ENCODE measurements around the gene ZMYM3. TPM values are rescaled to one million over a fixed set of nuclear protein-coding genes. Genes with fewer than 3 reads are reported as not detected.
A peak's percentile ranks its signal among the peaks of the same experiment; 100 is the strongest.

The ZMYM3 gene
- polyA plus RNA-seq, 2 of the 4 experiments (the other 2 are of a cell fraction) = 18.8 to 19.1 TPM

DNA sequence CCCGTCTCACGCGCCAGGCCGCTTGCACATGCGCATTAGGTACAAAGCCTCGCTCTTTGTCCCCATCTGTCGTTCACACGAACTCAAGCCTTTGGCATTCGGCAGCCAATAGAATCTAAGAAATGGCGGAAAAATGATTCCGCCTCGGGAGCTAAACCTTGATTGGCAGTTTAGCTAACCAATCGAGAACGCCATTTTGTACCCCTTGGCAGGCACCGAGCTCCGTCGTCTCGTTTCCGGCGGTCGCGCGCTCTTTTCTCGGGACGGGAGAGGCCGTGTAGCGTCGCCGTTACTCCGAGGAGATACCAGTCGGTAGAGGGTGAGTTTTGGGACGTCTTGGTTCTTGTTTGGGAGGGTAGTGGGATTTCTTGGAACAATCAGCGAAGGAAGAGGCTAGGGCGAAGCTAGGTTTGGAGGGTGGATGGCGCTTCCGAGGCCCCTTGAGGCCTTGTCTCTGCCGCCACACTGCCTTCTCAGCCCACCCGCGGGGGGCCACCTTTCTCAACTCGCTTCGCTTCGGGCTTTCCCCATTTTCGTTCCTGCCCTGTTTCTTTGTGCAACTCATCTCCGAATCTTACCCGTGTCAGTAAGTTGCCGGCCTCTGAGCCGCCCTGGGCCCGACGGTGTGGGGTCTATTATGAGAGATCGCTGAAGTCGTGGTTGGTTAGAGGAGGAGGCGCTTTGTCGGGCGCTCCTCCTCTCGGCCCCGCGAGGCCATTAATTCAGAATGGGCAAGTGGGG lies 29.6 kb upstream of the ZMYM3 start, which contains the start of gene NONO:
TSS of gene NONO (plus strand) at position 233 of the 741 bp plus-strand sequence. CDS start 7,003 bp downstream, outside the sequence.
- H3K9me3 ChIP-seq = no peaks in the 10 kb centered on the region
- 1% methylated on average over 39 of the region's 57 CpGs for WGBS (ENCODE audit: missing lambda C conversion rate)
- no peak for TF ChIP-seq ZC3H11A (IDR thresholded peaks at IDR 0.05)
- TF ChIP-seq JUN (IDR thresholded peaks at IDR 0.05) = peak; percentile 74 to 75; a peak in 3 of 5 replicates
- TF ChIP-seq, protein P1, sequence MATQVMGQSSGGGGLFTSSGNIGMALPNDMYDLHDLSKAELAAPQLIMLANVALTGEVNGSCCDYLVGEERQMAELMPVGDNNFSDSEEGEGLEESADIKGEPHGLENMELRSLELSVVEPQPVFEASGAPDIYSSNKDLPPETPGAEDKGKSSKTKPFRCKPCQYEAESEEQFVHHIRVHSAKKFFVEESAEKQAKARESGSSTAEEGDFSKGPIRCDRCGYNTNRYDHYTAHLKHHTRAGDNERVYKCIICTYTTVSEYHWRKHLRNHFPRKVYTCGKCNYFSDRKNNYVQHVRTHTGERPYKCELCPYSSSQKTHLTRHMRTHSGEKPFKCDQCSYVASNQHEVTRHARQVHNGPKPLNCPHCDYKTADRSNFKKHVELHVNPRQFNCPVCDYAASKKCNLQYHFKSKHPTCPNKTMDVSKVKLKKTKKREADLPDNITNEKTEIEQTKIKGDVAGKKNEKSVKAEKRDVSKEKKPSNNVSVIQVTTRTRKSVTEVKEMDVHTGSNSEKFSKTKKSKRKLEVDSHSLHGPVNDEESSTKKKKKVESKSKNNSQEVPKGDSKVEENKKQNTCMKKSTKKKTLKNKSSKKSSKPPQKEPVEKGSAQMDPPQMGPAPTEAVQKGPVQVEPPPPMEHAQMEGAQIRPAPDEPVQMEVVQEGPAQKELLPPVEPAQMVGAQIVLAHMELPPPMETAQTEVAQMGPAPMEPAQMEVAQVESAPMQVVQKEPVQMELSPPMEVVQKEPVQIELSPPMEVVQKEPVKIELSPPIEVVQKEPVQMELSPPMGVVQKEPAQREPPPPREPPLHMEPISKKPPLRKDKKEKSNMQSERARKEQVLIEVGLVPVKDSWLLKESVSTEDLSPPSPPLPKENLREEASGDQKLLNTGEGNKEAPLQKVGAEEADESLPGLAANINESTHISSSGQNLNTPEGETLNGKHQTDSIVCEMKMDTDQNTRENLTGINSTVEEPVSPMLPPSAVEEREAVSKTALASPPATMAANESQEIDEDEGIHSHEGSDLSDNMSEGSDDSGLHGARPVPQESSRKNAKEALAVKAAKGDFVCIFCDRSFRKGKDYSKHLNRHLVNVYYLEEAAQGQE (IDR thresholded peaks at IDR 0.05) = peak; percentile 45; the same call in 1 of the 2 replicates
- TF ChIP-seq, protein P2, sequence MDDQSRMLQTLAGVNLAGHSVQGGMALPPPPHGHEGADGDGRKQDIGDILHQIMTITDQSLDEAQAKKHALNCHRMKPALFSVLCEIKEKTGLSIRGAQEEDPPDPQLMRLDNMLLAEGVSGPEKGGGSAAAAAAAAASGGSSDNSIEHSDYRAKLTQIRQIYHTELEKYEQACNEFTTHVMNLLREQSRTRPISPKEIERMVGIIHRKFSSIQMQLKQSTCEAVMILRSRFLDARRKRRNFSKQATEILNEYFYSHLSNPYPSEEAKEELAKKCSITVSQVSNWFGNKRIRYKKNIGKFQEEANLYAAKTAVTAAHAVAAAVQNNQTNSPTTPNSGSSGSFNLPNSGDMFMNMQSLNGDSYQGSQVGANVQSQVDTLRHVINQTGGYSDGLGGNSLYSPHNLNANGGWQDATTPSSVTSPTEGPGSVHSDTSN (IDR thresholded peaks at IDR 0.05) = peak; percentile 90
- peak; percentile 42; the same call in 1 of the 2 replicates for TF ChIP-seq FOSB (CRISPR knock-in tag; IDR thresholded peaks at IDR 0.05)
- no peak for TF ChIP-seq FOSL2 (IDR thresholded peaks at IDR 0.05)
- TF ChIP-seq FOSL2 (CRISPR knock-in tag; IDR thresholded peaks at IDR 0.05) = 0 out of 2 replicates have a peak, but pooled peaks have one; percentile 1
- TF ChIP-seq HEYL (CRISPR knock-in tag; IDR thresholded peaks at IDR 0.05) = no peak
- TF ChIP-seq RAD21 (conservative IDR thresholded peaks at IDR 0.05 in 1 of 2, IDR thresholded peaks at IDR 0.05 in 1 of 2) = no peak
- TF ChIP-seq, protein P3, sequence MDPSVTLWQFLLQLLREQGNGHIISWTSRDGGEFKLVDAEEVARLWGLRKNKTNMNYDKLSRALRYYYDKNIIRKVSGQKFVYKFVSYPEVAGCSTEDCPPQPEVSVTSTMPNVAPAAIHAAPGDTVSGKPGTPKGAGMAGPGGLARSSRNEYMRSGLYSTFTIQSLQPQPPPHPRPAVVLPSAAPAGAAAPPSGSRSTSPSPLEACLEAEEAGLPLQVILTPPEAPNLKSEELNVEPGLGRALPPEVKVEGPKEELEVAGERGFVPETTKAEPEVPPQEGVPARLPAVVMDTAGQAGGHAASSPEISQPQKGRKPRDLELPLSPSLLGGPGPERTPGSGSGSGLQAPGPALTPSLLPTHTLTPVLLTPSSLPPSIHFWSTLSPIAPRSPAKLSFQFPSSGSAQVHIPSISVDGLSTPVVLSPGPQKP (IDR thresholded peaks at IDR 0.05; ENCODE audit: low read depth, low read length) = no peak
- TF ChIP-seq RNF2 (IDR thresholded peaks at IDR 0.05; ENCODE audit: borderline replicate concordance, low read depth) = no peak
- TF ChIP-seq, protein P4, sequence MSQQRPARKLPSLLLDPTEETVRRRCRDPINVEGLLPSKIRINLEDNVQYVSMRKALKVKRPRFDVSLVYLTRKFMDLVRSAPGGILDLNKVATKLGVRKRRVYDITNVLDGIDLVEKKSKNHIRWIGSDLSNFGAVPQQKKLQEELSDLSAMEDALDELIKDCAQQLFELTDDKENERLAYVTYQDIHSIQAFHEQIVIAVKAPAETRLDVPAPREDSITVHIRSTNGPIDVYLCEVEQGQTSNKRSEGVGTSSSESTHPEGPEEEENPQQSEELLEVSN (IDR thresholded peaks at IDR 0.05; ENCODE audit: borderline replicate concordance, low read depth) = peak; percentile 66; the same call in 1 of the 2 replicates
- peak; percentile 49 for TF ChIP-seq POLR2A (IDR thresholded peaks at IDR 0.05; ENCODE audit: low read length)
- peak; percentile 95 for TF ChIP-seq PHF8 (IDR thresholded peaks at IDR 0.05; ENCODE audit: borderline replicate concordance, low read depth)
- TF ChIP-seq, protein P5, sequence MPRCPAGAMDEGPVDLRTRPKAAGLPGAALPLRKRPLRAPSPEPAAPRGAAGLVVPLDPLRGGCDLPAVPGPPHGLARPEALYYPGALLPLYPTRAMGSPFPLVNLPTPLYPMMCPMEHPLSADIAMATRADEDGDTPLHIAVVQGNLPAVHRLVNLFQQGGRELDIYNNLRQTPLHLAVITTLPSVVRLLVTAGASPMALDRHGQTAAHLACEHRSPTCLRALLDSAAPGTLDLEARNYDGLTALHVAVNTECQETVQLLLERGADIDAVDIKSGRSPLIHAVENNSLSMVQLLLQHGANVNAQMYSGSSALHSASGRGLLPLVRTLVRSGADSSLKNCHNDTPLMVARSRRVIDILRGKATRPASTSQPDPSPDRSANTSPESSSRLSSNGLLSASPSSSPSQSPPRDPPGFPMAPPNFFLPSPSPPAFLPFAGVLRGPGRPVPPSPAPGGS (IDR thresholded peaks at IDR 0.05) = peak; percentile 53; the same call in 1 of the 3 replicates
- no peak for TF ChIP-seq NPAS2 (CRISPR knock-in tag; IDR thresholded peaks at IDR 0.05; ENCODE audit: borderline replicate concordance)
- TF ChIP-seq EP300 (IDR thresholded peaks at IDR 0.05) = no peak
- TF ChIP-seq FOXS1 (CRISPR knock-in tag; IDR thresholded peaks at IDR 0.05) = no peak
- TF ChIP-seq, protein P6, sequence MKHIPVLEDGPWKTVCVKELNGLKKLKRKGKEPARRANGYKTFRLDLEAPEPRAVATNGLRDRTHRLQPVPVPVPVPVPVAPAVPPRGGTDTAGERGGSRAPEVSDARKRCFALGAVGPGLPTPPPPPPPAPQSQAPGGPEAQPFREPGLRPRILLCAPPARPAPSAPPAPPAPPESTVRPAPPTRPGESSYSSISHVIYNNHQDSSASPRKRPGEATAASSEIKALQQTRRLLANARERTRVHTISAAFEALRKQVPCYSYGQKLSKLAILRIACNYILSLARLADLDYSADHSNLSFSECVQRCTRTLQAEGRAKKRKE (CRISPR knock-in tag; IDR thresholded peaks at IDR 0.05; ENCODE audit: low read depth) = no peak
- TF ChIP-seq, protein P7, sequence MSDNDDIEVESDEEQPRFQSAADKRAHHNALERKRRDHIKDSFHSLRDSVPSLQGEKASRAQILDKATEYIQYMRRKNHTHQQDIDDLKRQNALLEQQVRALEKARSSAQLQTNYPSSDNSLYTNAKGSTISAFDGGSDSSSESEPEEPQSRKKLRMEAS (IDR thresholded peaks at IDR 0.05) = peak; percentile 74
- TF ChIP-seq HDAC2 (IDR thresholded peaks at IDR 0.05) = no peak
- peak; percentile 100 for FAIRE-seq
- peak within 1 kb of the TSS; percentile 95 for H3K4me2 ChIP-seq
- ATAC-seq = peak; percentile 94 to 95
- DNase-seq (ENCODE audit: low read depth in 1 of 2, low spot score in 1 of 2) = peak; percentile 81 to 99
- H3K4me1 ChIP-seq = peaks cover 22% of the 10 kb centered on the region
- H3K4me3 ChIP-seq = peak within 1 kb of the TSS; percentile 58
- CTCF ChIA-PET = interaction anchor here (0.6 to 1.4 kb wide), 9 partner anchors 9 to 372 kb away, joined by 3 to 5 read pairs (median 3); partner anchors contain the start of genes ITGB1BP2 and ZMYM3
- H3K27ac ChIP-seq = peak within 1 kb of the TSS; percentile 82 to 97
- POLR2A ChIA-PET = interaction anchor here (0.6 to 1.9 kb wide), 15 partner anchors 9 to 898 kb away, joined by 3 to 47 read pairs (median 4); partner anchors contain the start of genes ITGB1BP2, MED12, PIN4 and TAF1

Measured in A549 (cell line).